BE2C (cell line): Measurements from ENCODE around the gene MRPS2.
"Not testable (repeated sequence)": the region's sequence is repeated elsewhere in the genome, so short reads cannot be mapped to it uniquely, and the experiment has no call there.

ENCODE experiments used
- DNase-seq: peaks from one replicate; pipeline ENCODE4 v3.0.0-alpha.2; 2020
- H3K27me3 ChIP-seq: fragments of 250-450 bp; sonication (Bioruptor Pico); 2 replicates; pipeline ENCODE4 v1.5.1; 2020; ENCODE audit warnings: mild to moderate bottlenecking
- H3K36me3 ChIP-seq: fragments of 250-450 bp; sonication (Bioruptor Pico); 2 replicates; pipeline ENCODE4 v1.5.1; 2020; ENCODE audit warnings: mild to moderate bottlenecking
- H3K4me1 ChIP-seq: fragments of 250-450 bp; sonication (Bioruptor Pico); 2 replicates; pipeline ENCODE4 v1.5.1; 2020
- H3K4me3 ChIP-seq: 2 replicates; pipeline ENCODE4 v1.5.1; 2011; ENCODE audit warnings: low read depth, low read length
- H3K9me3 ChIP-seq: fragments of 250-450 bp; sonication (Bioruptor Pico); 2 replicates; pipeline ENCODE4 v1.5.1; 2020
- TF ChIP-seq, protein P1 (sequence below): IDR thresholded peaks from 2 replicates; pipeline ENCODE4 v1.5.1; 2012; ENCODE audit warnings: mild to moderate bottlenecking, low read depth, low read length

Gene MRPS2

DNA sequence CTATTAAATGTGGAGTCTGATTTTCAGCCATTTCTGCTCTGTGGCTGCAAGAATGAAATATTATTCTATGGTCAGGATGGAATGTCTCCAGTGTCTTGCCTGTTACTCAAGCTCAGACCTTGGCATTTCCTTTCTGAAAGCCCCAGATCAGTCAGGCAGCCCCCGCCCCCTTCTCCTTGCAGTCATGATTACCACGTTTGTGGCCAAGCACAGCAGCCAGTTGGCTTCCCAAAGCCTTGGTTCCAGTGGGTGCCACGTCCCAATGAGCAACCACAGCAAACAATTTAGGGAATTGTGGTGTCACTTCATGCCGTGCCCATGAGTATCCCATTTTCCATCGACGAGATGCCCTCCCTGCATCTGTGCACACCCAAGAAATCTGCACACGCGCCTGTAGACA is 35.7 kb downstream of the MRPS2 start:
- Histone ChIP-seq H3K36me3 (no peaks in the 10 kb centered on the region), H3K27me3 (no peaks in the 10 kb centered on the region), H3K4me1 (no peaks in the 10 kb centered on the region), H3K9me3 (no peaks in the 10 kb centered on the region), H3K4me3 (no peak overlapping the region)
- no peak for DNase-seq
- TF ChIP-seq, protein P1, sequence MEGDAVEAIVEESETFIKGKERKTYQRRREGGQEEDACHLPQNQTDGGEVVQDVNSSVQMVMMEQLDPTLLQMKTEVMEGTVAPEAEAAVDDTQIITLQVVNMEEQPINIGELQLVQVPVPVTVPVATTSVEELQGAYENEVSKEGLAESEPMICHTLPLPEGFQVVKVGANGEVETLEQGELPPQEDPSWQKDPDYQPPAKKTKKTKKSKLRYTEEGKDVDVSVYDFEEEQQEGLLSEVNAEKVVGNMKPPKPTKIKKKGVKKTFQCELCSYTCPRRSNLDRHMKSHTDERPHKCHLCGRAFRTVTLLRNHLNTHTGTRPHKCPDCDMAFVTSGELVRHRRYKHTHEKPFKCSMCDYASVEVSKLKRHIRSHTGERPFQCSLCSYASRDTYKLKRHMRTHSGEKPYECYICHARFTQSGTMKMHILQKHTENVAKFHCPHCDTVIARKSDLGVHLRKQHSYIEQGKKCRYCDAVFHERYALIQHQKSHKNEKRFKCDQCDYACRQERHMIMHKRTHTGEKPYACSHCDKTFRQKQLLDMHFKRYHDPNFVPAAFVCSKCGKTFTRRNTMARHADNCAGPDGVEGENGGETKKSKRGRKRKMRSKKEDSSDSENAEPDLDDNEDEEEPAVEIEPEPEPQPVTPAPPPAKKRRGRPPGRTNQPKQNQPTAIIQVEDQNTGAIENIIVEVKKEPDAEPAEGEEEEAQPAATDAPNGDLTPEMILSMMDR = no peak

DNA sequence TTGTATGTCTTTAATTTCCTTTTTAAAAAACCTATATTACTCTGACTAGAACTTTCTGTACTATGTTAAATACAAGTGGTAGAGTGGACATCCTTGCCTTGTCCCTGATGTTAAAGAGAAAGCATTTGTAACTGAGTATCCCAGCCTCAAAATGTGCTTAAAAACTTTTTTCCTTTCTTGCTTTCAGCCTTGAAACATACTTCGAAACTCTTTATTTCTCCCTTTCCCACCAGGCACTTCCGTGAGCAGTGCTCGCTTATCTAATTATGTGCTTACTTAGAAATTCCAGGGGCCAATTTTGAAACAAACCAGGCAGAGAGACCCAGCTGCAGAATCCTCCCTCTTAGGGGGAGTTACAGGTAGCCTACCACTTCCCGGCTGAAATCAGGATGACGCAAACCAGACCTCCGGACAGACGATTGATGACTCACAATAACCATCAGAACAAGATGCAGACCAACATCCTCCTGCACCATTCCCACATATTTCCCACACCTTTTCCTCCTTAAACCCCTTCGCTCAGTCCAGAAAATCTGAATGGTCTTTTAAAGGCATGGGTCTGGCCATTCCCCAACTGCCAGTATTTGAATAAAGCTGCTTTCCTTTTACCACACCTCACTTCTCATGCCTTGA is 42.9 kb downstream of the MRPS2 start:
- 0 out of 2 replicates have a peak overlapping the region, but pooled peaks have one; percentile 0 for H3K4me3 ChIP-seq
- H3K36me3 ChIP-seq, H3K4me1 ChIP-seq, H3K9me3 ChIP-seq, H3K27me3 ChIP-seq: not testable (repeated sequence)
- peak; percentile 70 for DNase-seq

DNA sequence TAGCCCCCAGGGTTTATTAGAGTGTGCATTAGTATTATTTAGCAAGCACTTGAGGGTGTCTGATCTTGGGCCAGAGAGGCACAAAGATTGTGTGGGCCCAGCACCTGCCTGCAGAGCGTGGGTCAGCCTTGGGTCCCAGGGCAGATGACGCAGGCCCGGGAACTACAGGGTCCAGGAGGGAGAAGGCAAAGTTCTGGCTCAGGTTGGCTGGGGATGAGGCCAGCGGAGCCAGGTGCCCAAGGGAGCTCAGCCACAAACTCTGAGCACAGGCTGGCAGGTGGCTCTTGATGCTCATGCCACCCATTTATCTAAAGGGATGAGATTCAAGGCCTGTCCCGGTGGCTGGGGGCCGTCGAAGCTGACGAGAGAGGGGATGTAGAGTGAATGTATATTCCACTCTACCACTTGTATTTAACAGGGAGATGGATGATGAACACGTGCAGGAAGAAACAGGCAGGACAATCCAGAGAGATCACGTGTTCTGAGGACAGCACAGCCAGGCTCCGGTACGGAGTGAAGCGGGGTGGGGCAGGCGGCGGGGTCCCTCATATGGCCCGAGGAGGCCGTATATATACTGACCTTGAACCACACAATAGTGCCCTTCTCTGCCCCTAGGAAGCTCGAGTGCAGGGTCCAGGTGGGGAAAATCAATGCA is 44.6 kb downstream of the MRPS2 start:
- Histone ChIP-seq H3K9me3 (no peaks in the 10 kb centered on the region), H3K4me1 (peaks cover 5% of the 10 kb centered on the region), H3K4me3 (no peak overlapping the region), H3K27me3 (no peaks in the 10 kb centered on the region), H3K36me3 (no peaks in the 10 kb centered on the region)
- DNase-seq = no peak
- TF ChIP-seq, protein P1 = no peak

DNA sequence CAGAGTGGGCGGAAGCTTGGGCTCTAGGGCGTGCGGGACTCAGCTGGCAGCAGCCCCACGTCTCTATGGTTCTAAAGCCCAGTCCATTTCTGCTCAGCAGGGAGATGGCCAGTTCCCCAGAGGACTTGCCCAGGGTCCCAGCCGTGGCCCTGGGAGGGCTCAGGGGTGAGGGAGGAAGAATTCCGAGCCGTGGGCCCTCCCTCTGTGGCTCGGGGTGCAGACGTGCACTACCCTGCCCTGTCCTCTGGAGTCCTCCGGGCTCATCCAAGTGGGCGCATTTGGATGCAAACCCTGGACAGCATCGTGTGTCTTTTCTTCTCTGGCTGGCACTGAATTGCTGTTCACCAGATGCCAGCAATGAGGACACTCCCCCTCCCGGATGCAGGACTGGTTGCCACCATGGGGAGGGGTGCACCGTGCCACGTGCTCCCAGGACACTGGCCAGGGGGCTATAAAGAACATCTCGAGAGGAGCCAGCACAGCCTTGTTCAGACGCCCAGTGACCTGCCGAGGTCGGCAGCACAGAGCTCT is 45.2 kb downstream of the MRPS2 start, which contains the start of gene OBP2A:
Gene OBP2A (plus strand): TSS at position 481 of the 531 bp plus-strand sequence. CDS start 55 bp downstream, outside the sequence.
- not testable (repeated sequence) for DNase-seq, H3K36me3 ChIP-seq, H3K4me3 ChIP-seq, H3K27me3 ChIP-seq, H3K4me1 ChIP-seq, H3K9me3 ChIP-seq

DNA sequence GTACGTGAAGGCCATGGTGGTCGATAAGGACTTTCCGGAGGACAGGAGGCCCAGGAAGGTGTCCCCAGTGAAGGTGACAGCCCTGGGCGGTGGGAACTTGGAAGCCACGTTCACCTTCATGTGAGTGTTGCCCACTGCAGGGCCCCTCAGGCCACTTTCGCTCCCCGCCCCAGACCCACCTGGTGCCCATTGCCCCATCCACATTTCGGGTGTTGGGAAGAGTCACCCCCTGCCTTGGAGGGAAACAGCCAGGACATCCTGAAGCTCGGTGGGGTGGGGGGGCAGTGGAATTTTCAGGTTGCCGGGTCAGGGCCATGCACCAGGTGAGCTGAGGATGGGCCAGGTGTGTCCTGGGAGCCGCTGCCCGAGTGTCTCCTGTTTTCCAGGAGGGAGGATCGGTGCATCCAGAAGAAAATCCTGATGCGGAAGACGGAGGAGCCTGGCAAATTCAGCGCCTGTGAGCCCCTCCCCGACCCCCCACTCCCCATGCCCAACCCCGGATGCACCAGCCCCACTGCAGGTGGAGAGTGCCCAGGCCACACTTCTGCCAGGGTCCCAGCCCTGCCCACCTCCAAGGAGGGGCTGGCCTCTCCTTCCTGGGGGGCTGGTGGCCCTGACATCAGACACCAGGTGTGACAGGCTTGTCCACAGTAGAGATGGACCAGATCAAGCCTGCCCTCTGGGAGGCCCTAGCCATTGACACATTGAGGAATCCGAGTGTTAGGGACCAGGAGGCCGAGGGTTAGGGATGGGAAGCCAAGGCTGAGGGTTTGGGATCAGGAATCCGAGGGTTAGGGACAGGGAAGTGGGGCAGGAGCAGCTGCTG is 46.5 kb downstream of the MRPS2 start:
- H3K36me3 ChIP-seq, H3K27me3 ChIP-seq, H3K4me3 ChIP-seq, H3K9me3 ChIP-seq, H3K4me1 ChIP-seq, DNase-seq: not testable (repeated sequence)

DNA sequence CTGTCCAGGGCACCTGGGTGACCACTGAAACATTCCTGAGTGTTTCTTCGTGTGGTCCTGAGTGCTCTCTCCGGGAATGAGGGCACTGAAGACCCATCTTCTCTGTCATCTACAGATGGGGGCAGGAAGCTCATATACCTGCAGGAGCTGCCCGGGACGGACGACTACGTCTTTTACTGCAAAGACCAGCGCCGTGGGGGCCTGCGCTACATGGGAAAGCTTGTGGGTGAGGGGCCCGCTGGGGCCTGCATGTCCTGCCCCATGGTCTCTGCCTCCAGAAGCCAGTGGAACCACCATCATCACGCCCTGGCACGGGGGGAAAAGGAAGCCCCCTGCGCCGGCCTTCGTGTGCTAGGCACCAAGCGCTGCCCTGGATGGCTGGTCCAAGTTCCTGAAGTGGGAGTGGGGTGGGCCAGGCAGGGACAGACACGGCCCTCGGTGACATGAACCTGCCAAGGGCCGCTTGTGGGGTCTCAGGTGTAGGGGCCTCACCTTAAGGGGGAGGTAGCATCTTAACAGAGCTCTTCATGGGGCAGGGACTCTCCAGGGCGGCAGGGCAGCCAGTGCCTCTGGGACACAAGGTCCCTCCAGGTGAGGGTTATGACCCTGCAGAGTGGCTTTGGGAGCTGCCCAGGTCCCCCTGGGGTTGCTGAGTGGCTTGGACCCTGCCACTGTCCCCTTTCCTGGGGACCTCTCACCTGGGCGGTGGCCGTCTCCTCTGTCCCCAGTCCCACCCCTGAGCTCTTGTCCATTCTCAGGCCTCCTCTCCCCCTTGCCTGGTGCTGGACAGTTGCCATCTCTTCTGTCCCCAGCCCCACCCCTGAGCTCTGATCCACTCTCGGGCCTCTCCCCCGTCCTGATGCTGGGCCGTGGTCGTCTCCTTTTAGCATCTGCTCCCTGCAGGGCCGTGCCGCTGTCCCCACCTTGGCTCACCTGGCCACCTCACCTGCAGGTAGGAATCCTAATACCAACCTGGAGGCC is 47.6 kb downstream of the MRPS2 start:
- TF ChIP-seq, protein P1 = no peak
- Histone ChIP-seq H3K4me3 (no peak overlapping the region), H3K4me1 (peaks cover 5% of the 10 kb centered on the region), H3K9me3 (no peaks in the 10 kb centered on the region), H3K36me3 (no peaks in the 10 kb centered on the region), H3K27me3 (no peaks in the 10 kb centered on the region)
- DNase-seq = no peak

DNA sequence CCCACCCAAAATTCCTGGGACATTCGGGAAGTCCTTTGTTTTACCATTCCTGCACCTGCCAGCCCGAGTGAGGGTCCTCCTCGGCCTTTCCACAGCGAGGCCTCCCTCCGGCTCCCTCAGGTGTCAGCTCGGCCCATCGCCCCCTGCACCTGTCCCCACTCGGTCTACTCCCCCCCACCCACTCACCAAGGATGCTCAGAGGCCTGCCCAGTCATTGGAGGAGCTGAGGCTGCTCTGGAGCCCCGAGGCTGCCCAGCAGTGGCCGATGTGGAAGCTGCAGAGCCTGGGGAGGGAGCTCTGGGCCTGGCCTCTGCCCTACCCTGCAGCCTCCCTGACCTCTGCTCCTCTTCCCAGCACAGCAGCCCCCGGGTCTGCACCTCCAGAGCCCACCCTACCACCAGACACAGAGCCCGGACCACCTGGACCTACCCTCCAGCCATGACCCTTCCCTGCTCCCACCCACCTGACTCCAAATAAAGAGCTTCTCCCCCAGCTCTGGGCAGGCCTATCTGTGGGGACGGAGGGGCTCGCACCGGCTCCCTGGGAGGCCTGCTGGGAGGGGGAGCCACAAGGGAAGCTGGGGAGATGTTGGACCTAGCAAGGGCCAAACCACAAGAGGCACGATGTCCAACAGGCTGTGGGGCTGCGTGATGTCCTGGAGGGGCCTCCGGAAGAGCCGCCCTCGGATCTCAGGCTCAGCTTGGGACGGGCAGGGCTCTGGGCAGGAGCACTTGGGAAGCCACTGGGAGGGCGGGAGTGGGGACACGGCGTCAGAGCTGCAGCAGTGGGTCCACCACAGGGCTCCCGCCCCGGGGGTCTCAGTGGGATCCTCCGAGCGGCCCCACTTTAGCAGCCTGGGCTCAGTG is 49.2 kb downstream of the MRPS2 start:
- H3K4me3 ChIP-seq, H3K27me3 ChIP-seq, H3K36me3 ChIP-seq: not testable (repeated sequence)

More for the DNA sequence above, 49.2 kb downstream of the MRPS2 start:
- H3K9me3 ChIP-seq, DNase-seq, H3K4me1 ChIP-seq: not testable (repeated sequence)
